A549 (cell line): Measurements from ENCODE around the gene USP11. TPM values are rescaled to one million over a fixed set of nuclear protein-coding genes. Genes with fewer than 3 reads are reported as not detected.
A peak's percentile ranks its signal among the peaks of the same experiment; 100 is the strongest.

Experiments
- ATAC-seq, 2 experiments: fragments of 200-7000 bp in 1 of 2; fragments of >200 bp in 1 of 2; cut with Nextera tagmentation in 1 of 2; cut with Tn5 transposase in 1 of 2; 3 replicates each; pipeline versions ENCODE4 v1.8.0 to v1.9.1; 2018 to 2020; ENCODE audit warnings: mild to moderate bottlenecking in 1 of 2, moderate library complexity in 1 of 2
- CTCF ChIA-PET: fragments of 300-600 bp; sonication (Branson Sonifier 250); formaldehyde crosslinking; extraction: SDS; loops from one replicate; lab custom pipeline; 2021; ENCODE audit warnings: antibody characterized with exemption, inconsistent platforms; lab: Yijun Ruan, JAX
- POLR2A ChIA-PET: fragments of 350-600 bp; formaldehyde crosslinking; extraction: SDS; loops from one replicate; lab custom pipeline; 2021; ENCODE audit warnings: antibody characterized with exemption, inconsistent platforms; lab: Yijun Ruan, JAX
- DNase-seq, 2 experiments: peaks; one replicate each; pipeline versions ENCODE4 v3.0.0 to v3.0.0-alpha.2; 2011 to 2016; ENCODE audit warnings: low read depth in 1 of 2, low spot score in 1 of 2
- FAIRE-seq: peaks from 2 replicates; lab custom pipeline; 2011; peaks lifted over from hg19 to GRCh38; lab: Jason Lieb, UNC
- H3K27ac ChIP-seq, 2 experiments: fragments of >200 bp; sonication (Bioruptor Twin); formaldehyde crosslinking; 3 replicates each; pipeline ENCODE4 v1.5.1; 2016 to 2017
- H3K4me1 ChIP-seq: fragments of >200 bp; sonication (Bioruptor Twin); formaldehyde crosslinking; 3 replicates; pipeline ENCODE4 v1.6.1; 2016
- H3K4me2 ChIP-seq: fragments of >200 bp; sonication (Bioruptor Twin); formaldehyde crosslinking; 3 replicates; pipeline ENCODE4 v1.6.1; 2016
- H3K4me3 ChIP-seq: fragments of >200 bp; sonication (Bioruptor Twin); formaldehyde crosslinking; 3 replicates; pipeline ENCODE4 v1.5.1; 2016
- H3K9me3 ChIP-seq: fragments of >200 bp; sonication (Bioruptor Twin); formaldehyde crosslinking; 3 replicates; pipeline ENCODE4 v1.6.1; 2016
- ELK1 ChIP-seq: fragments of 150-350 bp; IDR thresholded peaks from 2 replicates; pipeline ENCODE4 v1.6.1; 2014; ENCODE audit warnings: low read depth, mild to moderate bottlenecking, low read length
- ESRRA ChIP-seq: fragments of 150-350 bp; IDR thresholded peaks from 2 replicates; pipeline ENCODE4 v1.6.1; 2014; ENCODE audit warnings: mild to moderate bottlenecking, low read length, borderline replicate concordance
- FOSB ChIP-seq: fragments of 250-450 bp; sonication (Bioruptor Pico); IDR thresholded peaks from 2 replicates; pipeline ENCODE4 v1.5.0; 2020; ENCODE audit warnings: mild to moderate bottlenecking, moderate library complexity
- GATA3 ChIP-seq: IDR thresholded peaks from 2 replicates; pipeline ENCODE4 v1.6.1; 2012; ENCODE audit warnings: borderline replicate concordance
- HDAC2 ChIP-seq: fragments of 200-600 bp; sonication (generic); IDR thresholded peaks from 2 replicates; pipeline ENCODE4 v1.6.1; 2016
- MAFK ChIP-seq: fragments of 450-650 bp; IDR thresholded peaks from 2 replicates; pipeline ENCODE4 v1.6.1; 2014; ENCODE audit not compliant: partially characterized antibody
- NFE2L2 ChIP-seq: fragments of 150-350 bp; conservative IDR thresholded peaks from 2 replicates; pipeline ENCODE4 v1.6.1; 2014; ENCODE audit warnings: low read length
- RAD21 ChIP-seq, 2 experiments: fragments of >200 bp in 1 of 2; sonication (Bioruptor Twin) in 1 of 2; formaldehyde crosslinking in 1 of 2; IDR thresholded peaks in 1 of 2; conservative IDR thresholded peaks in 1 of 2; 2 replicates in 1 of 2; 3 replicates in 1 of 2; pipeline ENCODE4 v1.6.1; 2012 to 2018; ENCODE audit warnings: inconsistent platforms in 1 of 2
- ZFP36 ChIP-seq: fragments of 450-650 bp; IDR thresholded peaks from 2 replicates; pipeline ENCODE4 v1.6.1; 2014; ENCODE audit warnings: borderline replicate concordance; ENCODE audit not compliant: partially characterized antibody
- ZNF302 ChIP-seq: fragments of 250-450 bp; sonication (Bioruptor Pico); IDR thresholded peaks from 2 replicates; pipeline ENCODE4 v1.9.0; 2021; ENCODE audit warnings: inconsistent platforms, mild to moderate bottlenecking, moderate library complexity
- WGBS: methylation state at CpG from one replicate; pipeline ENCODE4 v1.1.6; 2017; ENCODE audit errors: missing lambda C conversion rate; 5-methylcytosine and 5-hydroxymethylcytosine counted together
- polyA plus RNA-seq, 4 experiments: library from polyadenylated mRNA; depleted of rRNA in 3 of 4; stranded (reverse); fragments of >200 nt; fragmentation: RNase III in 1 of 4; extraction: RNeasy Plus Mini Kit Qiagen cat#74134 plus additional on column Dnase treatment in 1 of 4; gene quantifications; 2 replicates in 3 of 4; 3 replicates in 1 of 4; pipeline ENCODE4 v1.2.3, GENCODE V29; 2011 to 2017
- small RNA-seq, 6 experiments: library from RNA; depleted of rRNA; stranded (forward); fragments of <200 nt; gene quantifications; one replicate each; pipeline ENCODE3, GENCODE V24; 2012
- TF ChIP-seq, protein P1 (sequence below): fragments of >200 bp; sonication (Bioruptor Twin); formaldehyde crosslinking; IDR thresholded peaks from 3 replicates; pipeline ENCODE4 v1.5.1; 2016

Gene USP11
- polyA plus RNA-seq, 2 of the 4 experiments (the other 2 are of a cell fraction): 35.6 to 50.0 TPM

GRCh38 chrX:47297874-47298273 is 65.1 kb downstream of the USP11 start:
- WGBS: 84% methylated on average over 5 of the region's 5 CpGs
- POLR2A ChIA-PET: no interaction called here
- TF ChIP-seq HDAC2: no peak
- no peak for TF ChIP-seq NFE2L2
- TF ChIP-seq, protein P1, sequence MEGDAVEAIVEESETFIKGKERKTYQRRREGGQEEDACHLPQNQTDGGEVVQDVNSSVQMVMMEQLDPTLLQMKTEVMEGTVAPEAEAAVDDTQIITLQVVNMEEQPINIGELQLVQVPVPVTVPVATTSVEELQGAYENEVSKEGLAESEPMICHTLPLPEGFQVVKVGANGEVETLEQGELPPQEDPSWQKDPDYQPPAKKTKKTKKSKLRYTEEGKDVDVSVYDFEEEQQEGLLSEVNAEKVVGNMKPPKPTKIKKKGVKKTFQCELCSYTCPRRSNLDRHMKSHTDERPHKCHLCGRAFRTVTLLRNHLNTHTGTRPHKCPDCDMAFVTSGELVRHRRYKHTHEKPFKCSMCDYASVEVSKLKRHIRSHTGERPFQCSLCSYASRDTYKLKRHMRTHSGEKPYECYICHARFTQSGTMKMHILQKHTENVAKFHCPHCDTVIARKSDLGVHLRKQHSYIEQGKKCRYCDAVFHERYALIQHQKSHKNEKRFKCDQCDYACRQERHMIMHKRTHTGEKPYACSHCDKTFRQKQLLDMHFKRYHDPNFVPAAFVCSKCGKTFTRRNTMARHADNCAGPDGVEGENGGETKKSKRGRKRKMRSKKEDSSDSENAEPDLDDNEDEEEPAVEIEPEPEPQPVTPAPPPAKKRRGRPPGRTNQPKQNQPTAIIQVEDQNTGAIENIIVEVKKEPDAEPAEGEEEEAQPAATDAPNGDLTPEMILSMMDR: no peak
- no peak for TF ChIP-seq GATA3
- no peak for TF ChIP-seq RAD21 (conservative IDR thresholded peaks at IDR 0.05 in 1 of 2, IDR thresholded peaks at IDR 0.05 in 1 of 2)
- TF ChIP-seq ZFP36: no peak
- no peak for TF ChIP-seq ESRRA
- TF ChIP-seq FOSB (CRISPR knock-in tag): no peak
- TF ChIP-seq ELK1: no peak
- TF ChIP-seq ZNF302: no peak
- TF ChIP-seq MAFK: no peak
- no peaks in the 10 kb centered on the region for H3K9me3 ChIP-seq
- ATAC-seq: no peak
- peak; percentile 13 for FAIRE-seq
- no peak overlapping the region for H3K4me2 ChIP-seq
- DNase-seq: no peak
- no peak overlapping the region for H3K4me3 ChIP-seq
- CTCF ChIA-PET: no interaction called here
- peaks cover 3% of the 10 kb centered on the region; the same call in 1 of the 3 replicates for H3K4me1 ChIP-seq
- H3K27ac ChIP-seq: no peak overlapping the region

Small RNA genes within 50 kb of the gene (small RNA-seq; reads per million reads assigned to genes)
- gene RN7SL785P: 0 reads per million in 6 experiments

Other genes with a start within 250 kb of the USP11 start
- 0.14 TPM in 1 of 2 replicates, not detected in the other for gene RGN, start 154.6 kb upstream of the USP11 start, polyA plus RNA-seq (2011; rRNA removed)
- 0.28 TPM in 1 of 3 replicates, not detected in the others for gene RGN, start 154.6 kb upstream of the USP11 start, polyA plus RNA-seq (2017; fragmentation: RNase III; extraction: RNeasy Plus Mini Kit Qiagen cat#74134 plus additional on column Dnase treatment)
- gene NDUFB11, start 88.3 kb upstream of the USP11 start, polyA plus RNA-seq (2011; rRNA removed): 84.5 and 101 TPM in 2 replicates
- gene NDUFB11, start 88.3 kb upstream of the USP11 start, polyA plus RNA-seq (2017; fragmentation: RNase III; extraction: RNeasy Plus Mini Kit Qiagen cat#74134 plus additional on column Dnase treatment): 139 to 147 TPM (median 145 TPM) in 3 replicates
- gene RBM10, start 87.8 kb upstream of the USP11 start, polyA plus RNA-seq (2011; rRNA removed): 16.4 and 21.1 TPM in 2 replicates
- 29.8 to 35.2 TPM (median 33.0 TPM) in 3 replicates for gene RBM10, start 87.8 kb upstream of the USP11 start, polyA plus RNA-seq (2017; fragmentation: RNase III; extraction: RNeasy Plus Mini Kit Qiagen cat#74134 plus additional on column Dnase treatment)
- gene UBA1, start 39.2 kb upstream of the USP11 start, polyA plus RNA-seq (2011; rRNA removed): 160 and 192 TPM in 2 replicates
- 188 to 196 TPM (median 192 TPM) in 3 replicates for gene UBA1, start 39.2 kb upstream of the USP11 start, polyA plus RNA-seq (2017; fragmentation: RNase III; extraction: RNeasy Plus Mini Kit Qiagen cat#74134 plus additional on column Dnase treatment)
- 111 and 121 TPM in 2 replicates for gene CDK16, start 14.3 kb upstream of the USP11 start, polyA plus RNA-seq (2011; rRNA removed)
- gene CDK16, start 14.3 kb upstream of the USP11 start, polyA plus RNA-seq (2017; fragmentation: RNase III; extraction: RNeasy Plus Mini Kit Qiagen cat#74134 plus additional on column Dnase treatment): 101 to 115 TPM (median 105 TPM) in 3 replicates
- 0.06 and 0.13 TPM in 2 replicates for gene ZNF157, start 137.6 kb downstream of the USP11 start, polyA plus RNA-seq (2011; rRNA removed)
- gene ZNF157, start 137.6 kb downstream of the USP11 start, polyA plus RNA-seq (2017; fragmentation: RNase III; extraction: RNeasy Plus Mini Kit Qiagen cat#74134 plus additional on column Dnase treatment): 0.05 to 0.08 TPM (median 0.05 TPM) in 3 replicates